GM19372 (cell line): Measurements from ENCODE around the gene ABCG1.
A peak's percentile ranks its signal among the peaks of the same experiment; 100 is the strongest.

ENCODE experiments used
- ATAC-seq: cut with Tn5 transposase; IDR thresholded peaks from one replicate; pipeline ENCODE4 v1.9.1; 2021; ENCODE audit warnings: mild to moderate bottlenecking, low read depth, moderate library complexity; ENCODE audit not compliant: unreplicated experiment

ABCG1 gene

DNA sequence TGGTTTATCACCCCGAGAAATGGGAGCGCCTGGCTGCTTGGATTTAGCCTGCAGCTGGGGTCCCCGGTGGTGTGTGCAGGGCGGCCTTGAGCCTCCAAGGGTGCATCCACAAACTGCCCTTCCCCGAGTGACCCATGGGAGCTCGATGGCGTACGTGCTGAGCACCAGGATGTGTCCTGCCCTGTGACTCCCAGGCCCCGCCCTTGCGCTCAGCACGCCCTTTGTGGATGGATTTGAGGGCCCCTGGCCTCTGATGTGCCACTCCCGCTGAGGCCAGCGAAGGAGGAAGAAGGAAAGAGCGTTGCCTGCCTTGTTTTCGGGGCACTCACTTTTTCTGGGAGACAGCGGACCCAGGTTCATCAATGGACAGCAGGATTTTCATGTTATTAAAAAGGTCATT, 98.0 kb downstream of the ABCG1 start:
- ATAC-seq: no peak

DNA sequence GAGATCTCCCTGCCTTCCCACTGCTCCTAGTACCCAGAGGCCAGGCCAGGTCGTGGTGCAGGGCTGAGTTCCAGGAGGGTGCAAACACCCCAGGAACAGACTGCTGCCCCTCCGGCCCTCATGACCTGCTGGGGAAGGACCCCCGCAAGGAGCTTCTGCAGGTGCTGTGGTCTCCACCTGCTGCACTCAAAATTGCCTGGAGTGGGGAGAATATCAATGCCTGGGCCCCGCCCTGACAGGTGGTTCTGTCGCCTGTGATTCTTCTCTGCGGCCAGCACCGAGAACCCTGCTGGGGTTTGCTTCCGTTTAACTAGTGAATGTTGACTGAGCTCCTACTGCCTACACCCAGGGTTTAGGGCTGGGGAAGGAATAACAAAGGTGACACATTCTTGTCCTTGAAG, 98.4 kb downstream of the ABCG1 start:
- ATAC-seq: no peak

- ATAC-seq: no peak
Measured at GRCh38 chr21:42317826-42318746, 99.1 kb downstream of the ABCG1 start.

- peak; percentile 61 for ATAC-seq
Measured at GRCh38 chr21:42319376-42319775, 100.4 kb downstream of the ABCG1 start.

DNA sequence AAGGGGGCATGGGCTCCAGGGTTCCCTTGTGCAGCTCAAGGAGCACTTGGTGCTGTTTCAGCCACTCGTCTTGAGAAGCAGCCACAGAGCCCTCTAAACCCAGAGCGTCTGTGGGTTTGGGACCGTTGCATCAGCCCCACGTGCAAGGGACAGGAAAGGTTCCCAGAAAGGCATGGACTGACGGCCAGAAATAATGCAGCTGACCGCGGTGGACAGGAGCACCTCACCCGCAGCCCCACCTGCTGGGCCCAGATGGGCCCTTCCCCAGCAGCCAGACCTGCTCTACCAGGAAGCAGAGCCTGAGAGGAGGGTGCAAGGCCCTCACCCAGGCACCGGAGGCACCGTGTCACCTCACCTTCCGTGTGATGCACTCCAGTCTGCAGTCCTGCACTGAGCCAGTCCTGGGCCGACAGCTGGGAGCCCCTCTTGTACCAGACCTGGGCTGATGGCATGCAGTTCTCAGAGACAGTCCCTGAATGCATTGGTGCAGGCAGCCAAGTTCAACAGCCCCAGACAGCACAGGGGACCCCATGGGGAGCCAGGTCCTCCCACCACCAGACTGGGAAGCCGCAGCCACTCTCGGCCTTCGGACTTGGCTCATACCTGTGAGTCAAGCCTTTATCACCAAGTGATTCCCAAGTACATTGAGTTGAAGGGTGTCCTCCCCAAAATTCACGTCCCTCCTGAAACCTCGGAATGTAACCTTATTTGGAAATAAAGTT, 101.1 kb downstream of the ABCG1 start:
- ATAC-seq: no peak

DNA sequence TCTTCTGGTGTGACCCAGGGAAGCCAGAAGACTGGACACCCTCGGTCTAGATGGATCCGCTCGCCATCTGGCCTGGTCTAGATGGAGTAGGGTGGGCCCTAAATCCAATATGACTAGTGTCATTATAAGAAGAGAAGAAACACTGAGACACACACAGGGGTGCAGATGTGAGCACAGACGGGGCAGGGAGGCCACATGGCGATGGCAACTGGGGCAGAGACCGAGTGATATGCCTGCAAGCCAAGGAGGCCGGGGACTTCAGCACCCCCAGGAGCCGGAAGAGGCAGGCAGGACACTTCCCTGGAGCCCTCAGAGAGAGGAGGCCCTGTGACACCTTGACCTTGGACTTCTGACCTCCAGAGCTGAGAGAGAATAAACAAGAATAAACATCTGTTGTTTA, 101.9 kb downstream of the ABCG1 start:
- no peak for ATAC-seq

DNA sequence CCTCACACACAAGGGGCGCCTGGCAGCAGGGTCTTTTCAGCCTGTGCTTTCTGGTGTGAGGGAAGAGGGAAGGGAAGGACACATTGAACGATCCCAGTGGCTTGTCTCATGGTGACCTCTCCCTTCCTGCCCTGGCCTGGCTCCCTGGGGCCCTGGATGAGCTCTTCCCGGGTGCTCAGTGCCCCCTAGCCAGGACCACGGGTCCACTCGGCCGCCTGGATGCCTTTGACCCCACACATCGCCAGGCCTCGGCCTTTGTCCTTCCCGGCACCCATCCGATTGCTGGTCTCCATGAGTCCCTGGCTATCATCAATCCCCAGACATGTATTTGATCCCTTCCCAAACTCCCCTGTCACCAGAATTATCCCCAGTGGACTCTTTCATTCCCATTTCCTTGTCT, 102.3 kb downstream of the ABCG1 start:
- no peak for ATAC-seq

DNA sequence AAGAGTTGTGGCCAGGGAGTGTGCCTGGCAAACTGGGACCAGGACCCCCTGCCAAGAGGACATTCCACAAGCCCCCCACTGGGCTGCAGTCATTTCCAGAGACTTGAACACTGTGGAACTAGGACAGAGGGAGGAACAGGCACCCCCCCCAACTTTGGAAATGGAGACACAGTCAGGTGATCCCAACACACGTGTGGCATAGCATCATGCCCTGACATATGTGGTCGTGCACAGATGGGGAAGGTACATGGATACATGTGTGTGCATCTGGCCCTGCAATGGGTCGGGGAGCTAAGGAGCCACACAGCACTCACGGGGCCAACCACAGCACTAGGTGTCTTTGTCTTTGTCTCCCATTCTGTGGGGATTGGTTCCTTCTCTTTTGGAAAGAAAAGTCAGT, 102.9 kb downstream of the ABCG1 start:
- no peak for ATAC-seq

DNA sequence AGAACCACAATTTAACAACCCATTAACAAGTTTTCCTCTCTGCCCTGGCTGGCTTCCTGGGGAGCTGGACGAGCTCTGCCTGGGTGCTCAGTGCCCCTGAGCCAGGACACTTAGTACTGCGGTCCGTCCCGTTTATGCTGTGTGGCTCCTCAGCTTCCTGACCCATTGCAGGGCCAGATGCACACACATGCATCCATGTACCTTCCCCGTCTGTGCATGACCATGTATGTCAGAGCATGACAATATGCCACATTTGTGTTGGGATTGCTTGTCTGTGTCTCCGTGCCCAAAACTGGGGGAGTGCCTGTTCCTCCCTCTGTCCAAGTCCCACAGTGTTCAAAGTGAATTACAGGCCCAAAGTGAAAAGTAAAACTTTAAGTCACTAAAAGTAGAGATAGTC, 106.0 kb downstream of the ABCG1 start:
- ATAC-seq: no peak

DNA sequence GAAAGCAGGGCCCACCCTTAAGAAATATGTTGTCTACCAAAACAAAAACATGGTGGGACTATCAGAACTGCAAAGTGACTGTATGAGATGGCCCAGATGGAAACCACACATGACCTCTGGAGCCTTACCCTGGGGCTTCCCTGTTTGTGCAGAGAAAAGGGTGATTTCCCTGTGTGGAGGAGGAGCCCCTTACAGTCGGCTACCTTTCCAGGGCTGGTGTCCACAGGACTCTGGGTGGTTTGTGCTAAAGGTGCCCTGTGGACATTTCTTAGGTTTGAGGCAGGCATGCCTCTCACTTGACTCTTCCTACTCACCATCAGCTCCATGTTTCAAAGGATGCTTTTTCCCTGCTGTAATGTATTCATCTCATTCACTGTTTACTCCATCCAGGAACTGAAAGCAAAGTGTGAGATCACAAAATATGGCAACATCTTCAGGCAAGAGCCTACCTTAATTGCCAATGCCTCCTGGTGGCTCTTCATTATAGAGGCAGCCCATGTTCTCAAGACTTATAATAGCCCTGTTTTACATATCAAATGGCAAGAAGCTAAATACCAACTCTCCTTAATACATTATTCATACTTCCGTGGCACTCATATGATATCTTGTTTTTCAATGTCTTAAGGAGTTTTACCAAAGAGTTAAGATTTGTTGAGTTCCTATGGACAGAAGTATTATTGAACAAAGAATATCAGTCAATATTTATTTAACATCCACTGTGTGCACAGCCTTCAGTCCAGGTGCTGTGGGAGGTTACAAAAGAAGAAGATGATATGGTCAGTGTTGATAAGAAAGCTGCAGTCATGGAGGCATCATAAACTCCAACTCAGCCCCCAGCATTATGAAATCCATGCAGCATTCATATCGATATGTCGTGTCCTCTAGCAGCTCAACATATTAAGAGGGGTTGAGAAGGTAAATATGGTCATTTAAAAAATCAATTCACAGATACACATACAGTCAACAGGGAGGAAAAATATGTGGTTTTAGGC, 111.7 kb downstream of the ABCG1 start:
- ATAC-seq: no peak

- ATAC-seq: no peak
Measured at GRCh38 chr21:42331660-42332059, 112.7 kb downstream of the ABCG1 start.

- no peak for ATAC-seq
Measured at GRCh38 chr21:42332557-42333317, 113.8 kb downstream of the ABCG1 start.

DNA sequence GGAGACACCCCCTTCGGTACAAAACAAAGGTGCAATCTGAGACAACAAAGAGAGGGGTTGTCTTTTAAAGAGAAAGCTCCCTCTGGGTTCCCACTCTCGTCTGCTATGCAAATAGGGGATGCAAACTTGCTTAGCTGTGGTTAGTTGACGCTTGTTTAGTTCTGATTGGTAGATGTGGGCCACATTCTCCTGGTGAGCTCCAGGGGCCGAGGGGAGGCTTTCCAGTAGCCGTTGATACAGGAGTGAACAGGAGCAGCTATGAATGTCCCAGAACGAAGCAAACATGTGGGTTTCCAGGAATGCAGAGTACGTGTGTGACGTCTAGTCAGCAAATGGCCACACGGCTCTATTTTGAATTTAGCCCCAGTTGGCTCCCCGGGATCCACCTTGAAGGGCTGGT, 117.1 kb downstream of the ABCG1 start:
- no peak for ATAC-seq

- no peak for ATAC-seq
Measured at GRCh38 chr21:42337276-42337675, 118.3 kb downstream of the ABCG1 start.

DNA sequence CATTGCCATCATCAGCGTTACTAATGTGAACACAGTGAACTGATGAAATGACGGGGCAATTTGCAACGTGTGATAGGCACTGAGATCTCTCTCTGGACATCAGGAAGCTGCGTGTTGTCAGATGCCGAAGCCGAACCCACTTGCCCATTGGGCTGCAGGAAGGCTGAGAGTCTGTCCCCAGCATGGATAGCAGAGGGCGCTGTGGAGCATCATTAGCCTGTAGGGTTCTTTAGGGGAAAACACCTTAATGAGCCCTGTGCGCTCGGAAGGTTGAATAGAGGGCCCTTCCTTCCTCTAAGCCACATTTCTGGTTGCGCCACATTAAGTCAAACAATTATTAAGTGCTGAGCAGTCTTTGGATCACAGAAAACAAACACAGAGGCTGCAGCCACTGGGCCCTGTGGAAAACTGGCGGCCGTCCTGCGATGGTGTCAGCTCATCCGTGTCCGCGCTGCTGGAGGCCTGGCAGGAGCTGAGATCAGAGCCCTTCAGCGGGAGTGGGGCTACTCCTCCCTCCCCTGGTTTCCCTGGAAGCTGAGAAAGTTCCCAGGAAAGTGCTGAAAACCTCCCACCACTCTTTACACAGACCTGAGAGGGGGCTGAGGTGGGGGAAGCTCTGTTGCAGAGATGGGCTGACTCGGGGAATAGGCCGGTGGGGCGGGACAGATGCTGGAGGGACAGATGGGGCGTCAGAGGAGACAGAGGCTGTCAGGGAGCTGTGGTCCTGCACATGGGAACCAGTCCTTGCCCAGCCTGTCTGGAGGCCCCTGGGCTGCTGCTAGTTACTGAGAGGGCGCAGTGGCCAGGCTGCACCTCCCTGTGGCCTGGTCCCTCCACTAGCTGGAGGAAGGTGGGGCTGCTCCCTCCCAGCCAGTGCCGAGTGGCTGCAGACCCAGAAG, 119.1 kb downstream of the ABCG1 start:
- ATAC-seq: no peak

DNA sequence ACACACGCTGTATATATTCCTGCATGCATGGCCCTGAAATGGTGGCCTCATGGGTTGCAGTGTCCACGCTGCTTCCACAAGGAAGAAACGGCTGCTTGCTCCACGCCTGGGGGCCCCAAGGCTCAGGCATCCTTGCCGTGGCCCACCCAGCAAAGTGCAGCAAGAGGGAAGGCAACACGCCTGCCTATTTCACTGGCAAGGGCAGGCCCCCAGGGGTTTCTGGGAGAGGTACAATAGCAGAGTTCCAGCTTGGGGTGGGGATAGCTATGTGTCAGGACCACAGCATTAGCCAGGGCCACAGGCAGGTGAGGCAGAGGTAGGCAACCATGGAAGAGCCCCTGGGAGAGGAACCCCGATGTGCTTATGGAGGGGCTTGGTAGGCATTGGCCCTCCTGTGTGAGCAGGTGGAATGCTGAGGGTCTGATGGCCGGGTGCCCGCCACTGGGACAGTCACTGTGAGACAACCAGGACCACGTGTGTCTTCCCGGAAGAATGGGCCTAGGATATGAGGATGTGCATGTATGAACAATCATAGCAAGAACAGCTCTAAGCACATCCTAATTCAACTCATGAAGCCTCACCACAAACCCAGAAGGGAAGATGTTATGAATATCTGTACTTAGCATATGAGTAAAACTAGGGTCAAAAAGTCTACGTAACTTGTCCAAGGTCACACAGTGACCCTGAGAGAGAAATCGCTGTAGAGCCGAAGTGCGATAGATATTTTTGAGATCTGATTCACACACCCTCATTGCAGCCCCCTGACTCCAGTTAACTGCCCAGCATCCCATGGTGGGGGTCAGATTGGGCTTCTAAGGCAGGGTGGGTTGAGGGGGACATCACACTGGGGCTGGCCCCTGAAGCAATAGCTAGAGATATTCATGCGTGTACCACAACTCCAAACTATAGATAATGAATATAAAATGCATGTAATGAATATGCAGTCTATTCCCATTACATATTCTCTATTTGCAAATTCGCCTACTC, 120.1 kb downstream of the ABCG1 start:
- no peak for ATAC-seq

DNA sequence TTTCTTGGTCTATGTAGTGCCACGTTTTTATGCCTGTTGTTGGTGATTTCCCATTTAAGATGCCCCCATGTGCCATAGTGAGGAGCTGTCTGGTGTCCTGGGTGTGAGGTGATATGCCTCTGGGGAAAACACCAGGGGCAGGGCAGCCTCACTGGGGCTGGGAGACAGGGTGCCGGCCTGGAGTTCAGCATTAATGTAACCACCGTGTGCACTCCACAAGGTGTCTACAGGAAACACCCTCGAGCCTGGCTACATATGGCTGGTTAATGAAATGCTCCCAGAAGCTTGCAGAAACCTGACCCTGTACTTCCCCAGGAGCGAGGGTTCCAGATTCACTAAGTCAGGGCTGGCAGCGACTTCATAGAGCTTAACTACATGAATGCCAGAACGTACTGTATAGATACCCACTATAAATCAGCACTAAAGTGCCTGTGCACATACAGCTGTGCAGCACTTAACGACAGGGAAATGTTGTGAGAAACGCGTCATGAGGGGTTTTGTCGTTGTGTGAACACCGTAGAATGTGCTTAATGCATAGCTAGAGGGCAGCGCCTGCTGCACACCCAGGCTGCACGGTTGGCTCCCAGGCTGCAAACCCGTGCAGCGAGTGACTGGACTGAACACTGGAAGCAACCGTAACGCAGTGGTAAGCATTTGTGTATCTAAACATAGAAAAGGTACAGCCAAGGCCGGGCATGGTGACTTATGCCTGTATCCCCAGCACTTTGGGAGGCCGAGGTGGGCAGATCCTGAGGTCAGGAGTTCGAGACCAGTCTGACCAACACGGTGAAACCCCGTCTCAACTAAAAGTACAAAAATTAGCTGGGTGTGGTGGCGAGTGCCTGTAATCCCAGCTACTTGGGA, 121.5 kb downstream of the ABCG1 start:
- ATAC-seq: no peak
